Measurements from ENCODE around the gene PLB1. TPM values are rescaled to one million over a fixed set of nuclear protein-coding genes. Genes with fewer than 3 reads are reported as not detected.

PLB1 gene
- polyA plus RNA-seq, 1 donor from 2014 or later: 2.8 TPM

GRCh38 chr2:28688818-28689217 is 193.0 kb downstream of the PLB1 start:
- H3K79me2 ChIP-seq (replicated peaks; ENCODE audit: insufficient read depth, low read length): no peaks in the 10 kb centered on the region
- no peak overlapping the region for H2AFZ ChIP-seq (ENCODE audit: low read depth, low read length)
- H3K9me3 ChIP-seq (ENCODE audit: low read length): no peaks in the 10 kb centered on the region
- no peak overlapping the region for H3K4me3 ChIP-seq (ENCODE audit: low read length)
- no peaks in the 10 kb centered on the region for H4K20me1 ChIP-seq (ENCODE audit: insufficient read depth)
- H3K9ac ChIP-seq (ENCODE audit: low read length): no peak overlapping the region
- H3K27ac ChIP-seq (ENCODE audit: low read length): no peak overlapping the region
- no peaks in the 10 kb centered on the region for H3K36me3 ChIP-seq (ENCODE audit: insufficient read depth, low read length)
- H3K4me2 ChIP-seq (ENCODE audit: low read length): no peak overlapping the region
- H3K9me2 ChIP-seq (ENCODE audit: insufficient read depth, low read length): no peaks in the 10 kb centered on the region
- no peaks in the 10 kb centered on the region for H3K27me3 ChIP-seq (ENCODE audit: insufficient read depth, low read depth, low read length)
- no peaks in the 10 kb centered on the region for H3F3A ChIP-seq (ENCODE audit: insufficient read depth, low read length, poor library complexity, severe bottlenecking)
- TF ChIP-seq EZH2 (IDR thresholded peaks at IDR 0.05; ENCODE audit: borderline replicate concordance, insufficient read depth, low read length, poor library complexity, severe bottlenecking): no peak

GRCh38 chr2:28689771-28690170 is 193.9 kb downstream of the PLB1 start:
- no peaks in the 10 kb centered on the region for H3K9me2 ChIP-seq (ENCODE audit: insufficient read depth, low read length)
- no peak overlapping the region for H2AFZ ChIP-seq (ENCODE audit: low read depth, low read length)
- no peaks in the 10 kb centered on the region for H3K9me3 ChIP-seq (ENCODE audit: low read length)
- H3F3A ChIP-seq (ENCODE audit: insufficient read depth, low read length, poor library complexity, severe bottlenecking): no peaks in the 10 kb centered on the region
- H3K79me2 ChIP-seq (replicated peaks; ENCODE audit: insufficient read depth, low read length): no peaks in the 10 kb centered on the region
- no peaks in the 10 kb centered on the region for H4K20me1 ChIP-seq (ENCODE audit: insufficient read depth)
- H3K27me3 ChIP-seq (ENCODE audit: insufficient read depth, low read depth, low read length): no peaks in the 10 kb centered on the region
- no peak overlapping the region for H3K4me2 ChIP-seq (ENCODE audit: low read length)
- no peak overlapping the region for H3K27ac ChIP-seq (ENCODE audit: low read length)
- no peak overlapping the region for H3K9ac ChIP-seq (ENCODE audit: low read length)
- H3K4me3 ChIP-seq (ENCODE audit: low read length): no peak overlapping the region
- TF ChIP-seq RAD21 (conservative IDR thresholded peaks at IDR 0.05): no peak
- TF ChIP-seq EZH2 (IDR thresholded peaks at IDR 0.05; ENCODE audit: borderline replicate concordance, insufficient read depth, low read length, poor library complexity, severe bottlenecking): no peak
- no peak for TF ChIP-seq REST (IDR thresholded peaks at IDR 0.05; ENCODE audit: borderline replicate concordance)
- no peak for TF ChIP-seq MXI1 (conservative IDR thresholded peaks at IDR 0.05; ENCODE audit: poor library complexity, severe bottlenecking)
- no peak for TF ChIP-seq TAF1 (IDR thresholded peaks at IDR 0.05; ENCODE audit: low read depth)
- TF ChIP-seq CTCF (IDR thresholded peaks at IDR 0.05; ENCODE audit: poor library complexity, severe bottlenecking): no peak
- TF ChIP-seq POLR2AphosphoS5 (IDR thresholded peaks at IDR 0.05): no peak
- no peak for TF ChIP-seq SMC3 (conservative IDR thresholded peaks at IDR 0.05; ENCODE audit: poor library complexity)
- TF ChIP-seq EP300 (conservative IDR thresholded peaks at IDR 0.05; ENCODE audit: poor library complexity, severe bottlenecking): no peak
- no peaks in the 10 kb centered on the region for H3K36me3 ChIP-seq (ENCODE audit: insufficient read depth, low read length)

- H3K27me3 ChIP-seq (ENCODE audit: insufficient read depth, low read depth, low read length): no peaks in the 10 kb centered on the region
- no peak overlapping the region for H3K4me3 ChIP-seq (ENCODE audit: low read length)
- H2AFZ ChIP-seq (ENCODE audit: low read depth, low read length): no peak overlapping the region
- H3K9me3 ChIP-seq (ENCODE audit: low read length): no peaks in the 10 kb centered on the region
- H3K27ac ChIP-seq (ENCODE audit: low read length): no peak overlapping the region
- H3K36me3 ChIP-seq (ENCODE audit: insufficient read depth, low read length): no peaks in the 10 kb centered on the region
- no peak overlapping the region for H3K9ac ChIP-seq (ENCODE audit: low read length)
- no peaks in the 10 kb centered on the region for H4K20me1 ChIP-seq (ENCODE audit: insufficient read depth)
- H3K4me2 ChIP-seq (ENCODE audit: low read length): no peak overlapping the region
- no peak for TF ChIP-seq POLR2AphosphoS5 (IDR thresholded peaks at IDR 0.05)
- TF ChIP-seq REST (IDR thresholded peaks at IDR 0.05; ENCODE audit: borderline replicate concordance): no peak
- no peak for TF ChIP-seq TAF1 (IDR thresholded peaks at IDR 0.05; ENCODE audit: low read depth)
- TF ChIP-seq EP300 (conservative IDR thresholded peaks at IDR 0.05; ENCODE audit: poor library complexity, severe bottlenecking): no peak
- TF ChIP-seq MXI1 (conservative IDR thresholded peaks at IDR 0.05; ENCODE audit: poor library complexity, severe bottlenecking): no peak
- TF ChIP-seq RAD21 (conservative IDR thresholded peaks at IDR 0.05): no peak
- no peak for TF ChIP-seq EZH2 (IDR thresholded peaks at IDR 0.05; ENCODE audit: borderline replicate concordance, insufficient read depth, low read length, poor library complexity, severe bottlenecking)
- TF ChIP-seq CTCF (IDR thresholded peaks at IDR 0.05; ENCODE audit: poor library complexity, severe bottlenecking): no peak
- no peak for TF ChIP-seq SMC3 (conservative IDR thresholded peaks at IDR 0.05; ENCODE audit: poor library complexity)
- no peaks in the 10 kb centered on the region for H3K79me2 ChIP-seq (replicated peaks; ENCODE audit: insufficient read depth, low read length)
- no peaks in the 10 kb centered on the region for H3K9me2 ChIP-seq (ENCODE audit: insufficient read depth, low read length)
- H3F3A ChIP-seq (ENCODE audit: insufficient read depth, low read length, poor library complexity, severe bottlenecking): no peaks in the 10 kb centered on the region
Measured at GRCh38 chr2:28692411-28692810, 196.6 kb downstream of the PLB1 start.

All from neural cell (in vitro differentiated cells).